BE2C (cell line): ENCODE data around the gene LPCAT3.

Experiments
- DNase-seq: peaks from one replicate; pipeline ENCODE4 v3.0.0-alpha.2; 2020
- H3K27me3 ChIP-seq: fragments of 250-450 bp; sonication (Bioruptor Pico); 2 replicates; pipeline ENCODE4 v1.5.1; 2020; ENCODE audit warnings: mild to moderate bottlenecking
- H3K36me3 ChIP-seq: fragments of 250-450 bp; sonication (Bioruptor Pico); 2 replicates; pipeline ENCODE4 v1.5.1; 2020; ENCODE audit warnings: mild to moderate bottlenecking
- H3K4me1 ChIP-seq: fragments of 250-450 bp; sonication (Bioruptor Pico); 2 replicates; pipeline ENCODE4 v1.5.1; 2020
- H3K4me3 ChIP-seq: 2 replicates; pipeline ENCODE4 v1.5.1; 2011; ENCODE audit warnings: low read depth, low read length
- H3K9me3 ChIP-seq: fragments of 250-450 bp; sonication (Bioruptor Pico); 2 replicates; pipeline ENCODE4 v1.5.1; 2020
- TF ChIP-seq, protein P1 (sequence below): IDR thresholded peaks from 2 replicates; pipeline ENCODE4 v1.5.1; 2012; ENCODE audit warnings: mild to moderate bottlenecking, low read depth, low read length

LPCAT3 gene

DNA sequence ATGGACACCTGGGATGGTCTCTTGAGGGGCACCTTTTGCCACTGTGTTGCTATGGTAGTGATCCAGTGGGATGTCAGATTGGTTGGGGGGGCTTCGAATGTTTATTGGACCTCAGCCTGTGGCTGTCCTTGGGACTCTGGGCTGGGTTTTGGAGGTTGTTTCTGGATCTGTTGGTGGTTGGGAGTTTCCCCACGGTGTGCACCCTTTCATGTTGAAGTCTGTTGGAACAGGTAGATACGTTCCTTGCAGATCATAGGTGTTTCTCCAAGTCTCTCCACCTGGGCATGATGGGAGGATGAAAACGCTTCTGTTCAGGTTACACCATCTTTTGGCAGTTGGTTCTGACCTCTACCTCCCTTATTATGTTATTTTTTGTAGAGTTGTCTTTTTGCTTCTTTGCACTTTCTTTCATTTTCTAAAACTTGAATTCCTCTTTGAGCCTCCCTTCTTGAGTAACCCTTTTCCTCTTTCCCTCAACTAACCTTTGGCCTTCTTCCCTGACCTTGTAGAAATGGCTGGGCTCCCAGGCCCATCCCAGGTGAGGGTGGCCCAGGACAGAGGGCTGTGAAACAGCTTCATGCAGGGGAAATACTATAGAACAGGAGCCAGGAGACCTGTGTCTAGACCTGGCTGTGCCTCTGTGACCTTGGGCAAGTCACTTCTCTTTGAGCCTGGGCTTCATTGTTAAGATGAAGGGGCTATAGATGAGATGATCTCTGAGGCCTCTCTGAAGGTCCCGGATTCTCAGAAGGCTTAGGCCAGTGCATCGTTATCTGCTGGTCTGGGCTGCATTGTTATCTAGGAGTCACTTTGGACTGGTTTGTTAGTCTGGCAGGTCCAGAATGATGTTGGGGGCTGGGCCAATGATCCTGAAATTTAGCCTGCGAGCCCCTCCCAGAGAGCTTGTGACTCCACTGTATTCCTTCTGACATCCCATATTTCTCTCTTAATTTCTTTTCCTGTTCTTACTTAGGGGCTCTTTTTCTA lies 88.5 kb downstream of the LPCAT3 start:
- H3K4me1 ChIP-seq = peaks cover 20% of the 10 kb centered on the region
- peak overlapping the region; percentile 84 for H3K4me3 ChIP-seq

DNA sequence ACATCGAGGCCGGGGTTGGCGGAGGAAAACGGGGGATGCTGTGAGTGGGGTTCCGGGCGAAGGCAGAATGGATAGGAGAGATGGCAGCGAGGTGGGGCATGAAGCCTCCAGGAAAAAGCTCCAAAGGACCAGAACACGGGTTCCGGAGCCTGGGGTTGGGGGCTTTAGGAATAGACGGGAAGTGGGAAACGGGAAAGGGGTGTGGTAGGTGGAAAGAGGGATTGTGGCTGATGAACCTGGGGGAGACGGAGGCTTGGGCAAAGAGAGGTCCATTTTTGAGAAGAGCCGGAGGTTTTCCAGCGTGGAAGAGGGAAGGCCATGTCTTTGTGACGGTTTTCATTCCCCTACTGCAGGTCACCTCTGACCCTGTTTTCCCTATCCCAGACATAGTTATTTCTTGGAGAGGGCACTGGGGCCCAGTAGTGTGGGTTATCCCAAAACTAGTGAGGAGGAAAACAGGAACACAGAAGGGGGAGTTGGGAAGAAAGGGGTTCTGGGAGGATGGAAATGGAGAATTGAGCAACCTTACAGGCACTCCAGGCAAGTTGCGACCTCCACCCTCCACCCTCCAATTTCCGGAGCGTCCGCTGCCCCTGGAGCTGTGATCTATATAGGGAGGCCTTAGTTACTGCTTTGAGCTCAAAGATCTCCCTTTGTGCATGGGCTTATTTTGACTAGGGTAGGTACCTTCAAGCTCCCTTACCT lies 89.4 kb downstream of the LPCAT3 start:
- Histone ChIP-seq H3K27me3 (no peaks in the 10 kb centered on the region), H3K9me3 (no peaks in the 10 kb centered on the region), H3K4me3 (peak overlapping the region; percentile 84), H3K36me3 (peaks cover 8% of the 10 kb centered on the region), H3K4me1 (peaks cover 23% of the 10 kb centered on the region)
- TF ChIP-seq, protein P1, sequence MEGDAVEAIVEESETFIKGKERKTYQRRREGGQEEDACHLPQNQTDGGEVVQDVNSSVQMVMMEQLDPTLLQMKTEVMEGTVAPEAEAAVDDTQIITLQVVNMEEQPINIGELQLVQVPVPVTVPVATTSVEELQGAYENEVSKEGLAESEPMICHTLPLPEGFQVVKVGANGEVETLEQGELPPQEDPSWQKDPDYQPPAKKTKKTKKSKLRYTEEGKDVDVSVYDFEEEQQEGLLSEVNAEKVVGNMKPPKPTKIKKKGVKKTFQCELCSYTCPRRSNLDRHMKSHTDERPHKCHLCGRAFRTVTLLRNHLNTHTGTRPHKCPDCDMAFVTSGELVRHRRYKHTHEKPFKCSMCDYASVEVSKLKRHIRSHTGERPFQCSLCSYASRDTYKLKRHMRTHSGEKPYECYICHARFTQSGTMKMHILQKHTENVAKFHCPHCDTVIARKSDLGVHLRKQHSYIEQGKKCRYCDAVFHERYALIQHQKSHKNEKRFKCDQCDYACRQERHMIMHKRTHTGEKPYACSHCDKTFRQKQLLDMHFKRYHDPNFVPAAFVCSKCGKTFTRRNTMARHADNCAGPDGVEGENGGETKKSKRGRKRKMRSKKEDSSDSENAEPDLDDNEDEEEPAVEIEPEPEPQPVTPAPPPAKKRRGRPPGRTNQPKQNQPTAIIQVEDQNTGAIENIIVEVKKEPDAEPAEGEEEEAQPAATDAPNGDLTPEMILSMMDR = no peak
- no peak for DNase-seq

More for the DNA sequence above, 88.5 kb downstream of the LPCAT3 start:
- TF ChIP-seq, protein P1 = no peak
- DNase-seq = no peak
- Histone ChIP-seq H3K36me3 (peaks cover 13% of the 10 kb centered on the region), H3K27me3 (no peaks in the 10 kb centered on the region), H3K9me3 (no peaks in the 10 kb centered on the region)

DNA sequence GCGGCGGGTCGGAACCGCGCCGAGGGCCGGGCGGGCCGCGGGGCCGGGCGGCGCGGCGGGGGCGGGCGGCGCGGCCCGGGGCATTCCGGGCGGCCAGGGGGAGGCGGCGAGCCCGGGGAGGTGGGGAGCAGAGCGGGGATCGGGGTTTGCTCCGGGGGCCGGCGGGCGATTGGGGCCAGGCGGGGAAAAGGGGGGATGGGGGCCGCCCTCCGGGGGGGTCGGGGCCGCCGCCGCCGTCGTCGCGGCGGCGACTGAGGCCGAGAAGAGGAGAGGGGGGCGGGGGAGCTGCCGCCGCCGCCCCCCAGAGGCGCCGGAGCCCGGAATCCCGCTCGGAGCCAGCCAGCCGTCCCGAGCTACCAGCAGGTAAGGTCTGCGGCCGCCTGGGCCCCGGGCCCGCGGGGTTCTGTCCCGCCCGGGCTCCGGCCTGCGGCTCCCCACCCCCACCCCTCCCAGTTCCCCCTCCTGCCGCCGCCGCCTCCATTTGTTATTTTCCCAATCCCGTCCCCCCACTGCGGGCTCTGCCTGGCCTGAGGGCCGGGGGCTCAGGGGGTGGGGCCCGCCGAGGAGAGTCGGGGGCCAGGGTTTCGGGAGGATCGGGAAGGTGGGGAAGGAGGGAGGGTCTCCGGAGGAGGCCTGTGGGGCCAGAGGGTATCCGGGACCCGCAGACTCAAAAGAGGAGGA lies 90.1 kb downstream of the LPCAT3 start:
- Histone ChIP-seq H3K27me3 (no peaks in the 10 kb centered on the region), H3K9me3 (no peaks in the 10 kb centered on the region), H3K4me1 (peaks cover 23% of the 10 kb centered on the region), H3K36me3 (peaks cover 8% of the 10 kb centered on the region), H3K4me3 (peak overlapping the region; percentile 84)
- DNase-seq = no peak
- TF ChIP-seq, protein P1 = no peak

DNA sequence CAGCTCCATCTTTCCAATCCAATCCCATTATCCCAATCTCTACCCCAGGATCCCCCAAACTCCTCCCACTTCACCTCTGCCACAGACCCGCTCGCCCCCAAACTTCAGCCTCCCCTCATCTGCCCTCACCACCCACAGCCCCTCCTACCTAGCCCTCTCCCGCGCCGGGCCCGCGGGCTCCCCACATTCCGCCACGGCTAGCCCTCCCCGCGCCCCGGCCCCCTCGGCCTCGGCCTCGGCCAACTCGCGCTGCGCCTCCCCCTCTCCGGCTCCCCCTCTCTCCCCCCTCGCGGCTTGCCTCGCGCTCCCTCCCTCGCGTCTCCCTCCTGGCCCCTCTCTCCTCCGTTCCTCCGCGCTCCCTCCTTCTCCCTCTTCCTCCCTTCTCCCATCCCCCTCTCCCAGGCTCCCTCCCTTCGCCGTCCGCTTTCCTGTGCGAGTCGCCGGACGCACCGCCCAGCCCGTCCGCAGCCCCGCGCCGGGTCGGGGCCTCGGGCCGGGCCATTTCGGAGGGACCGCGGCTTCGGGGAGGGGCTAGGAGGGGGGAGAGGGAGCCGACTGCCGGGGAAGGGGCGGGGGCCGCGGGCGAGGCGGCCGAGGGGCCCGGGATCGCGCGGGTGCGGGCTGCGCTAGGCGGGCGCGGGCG lies 90.8 kb downstream of the LPCAT3 start, which contains the start of gene ATN1:
Gene ATN1 (plus strand): TSS at position 581 of the 643 bp plus-strand sequence. CDS start 6,043 bp downstream, outside the sequence.
- Histone ChIP-seq H3K27me3 (no peaks in the 10 kb centered on the region), H3K4me3 (peak within 1 kb of the TSS; percentile 84), H3K36me3 (peaks cover 7% of the 10 kb centered on the region), H3K9me3 (no peaks in the 10 kb centered on the region), H3K4me1 (peaks cover 23% of the 10 kb centered on the region)
- peak; percentile 83 for DNase-seq
- TF ChIP-seq, protein P1 = no peak
